GM21381 (cell line): Measurements from ENCODE around the gene SYS1.

ENCODE experiments used
- ATAC-seq: cut with Tn5 transposase; IDR thresholded peaks from one replicate; pipeline ENCODE4 v1.9.1; 2021; ENCODE audit warnings: mild to moderate bottlenecking, moderate library complexity; ENCODE audit not compliant: unreplicated experiment

SYS1 gene

GRCh38 chr20:45409521-45410272, 46.7 kb downstream of the SYS1 start:
- no peak for ATAC-seq

DNA sequence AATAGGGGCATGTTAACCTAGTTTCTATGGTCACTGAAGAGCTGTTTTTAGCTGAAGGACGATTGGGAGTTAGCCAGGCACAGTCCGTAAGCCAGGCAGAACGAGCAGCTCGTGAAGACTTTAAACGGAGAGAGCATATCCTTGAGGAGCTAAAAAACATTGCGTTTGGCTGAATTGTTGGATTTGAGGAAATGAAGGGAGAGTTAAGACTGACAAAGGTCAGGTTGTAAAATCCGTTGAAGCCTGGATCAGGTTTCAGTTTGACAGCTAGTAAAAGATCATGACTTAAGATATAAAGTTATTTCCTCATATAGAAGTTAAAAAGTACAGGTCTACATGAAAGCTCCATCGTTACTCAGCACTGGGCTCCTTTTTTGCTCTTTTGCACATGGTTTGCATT, 47.9 kb downstream of the SYS1 start:
- no peak for ATAC-seq

DNA sequence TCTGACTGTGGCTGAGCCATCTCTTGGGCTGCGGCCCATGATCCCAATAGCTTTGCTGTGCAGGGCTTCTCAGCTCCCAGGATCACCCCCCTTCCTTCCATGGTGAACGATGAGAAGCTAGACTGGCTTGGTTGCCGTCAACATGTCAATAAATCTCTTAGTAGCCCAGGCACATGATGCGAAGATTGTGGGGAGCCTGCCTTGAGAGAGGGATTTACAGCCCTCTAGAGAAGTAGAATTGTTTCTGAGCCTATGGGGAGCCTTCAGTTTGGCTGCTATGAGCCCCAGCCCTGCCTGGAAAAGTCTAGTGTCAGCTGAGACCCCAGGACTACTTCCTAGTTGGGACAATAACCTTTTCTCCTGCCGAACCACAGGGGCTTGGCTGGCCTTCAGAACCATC, 49.7 kb downstream of the SYS1 start:
- no peak for ATAC-seq

DNA sequence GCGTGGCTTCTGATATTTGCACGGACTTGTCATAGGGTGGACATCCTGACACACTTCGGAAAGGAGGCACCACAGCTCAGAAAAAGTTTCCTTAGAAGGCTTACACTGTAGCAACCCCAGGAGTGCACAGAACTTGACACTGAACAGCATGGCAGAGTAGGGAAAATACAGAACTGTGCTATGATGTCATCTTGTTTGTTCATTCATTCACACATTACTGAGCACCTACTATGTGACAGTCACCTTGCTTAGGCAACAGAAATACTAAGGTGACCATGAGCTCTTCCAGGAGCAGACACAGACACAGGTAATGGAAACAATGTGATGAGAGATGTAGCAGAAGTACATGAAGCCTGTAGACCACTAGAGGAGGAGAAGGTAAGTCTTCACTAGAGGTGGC, 50.5 kb downstream of the SYS1 start:
- no peak for ATAC-seq

DNA sequence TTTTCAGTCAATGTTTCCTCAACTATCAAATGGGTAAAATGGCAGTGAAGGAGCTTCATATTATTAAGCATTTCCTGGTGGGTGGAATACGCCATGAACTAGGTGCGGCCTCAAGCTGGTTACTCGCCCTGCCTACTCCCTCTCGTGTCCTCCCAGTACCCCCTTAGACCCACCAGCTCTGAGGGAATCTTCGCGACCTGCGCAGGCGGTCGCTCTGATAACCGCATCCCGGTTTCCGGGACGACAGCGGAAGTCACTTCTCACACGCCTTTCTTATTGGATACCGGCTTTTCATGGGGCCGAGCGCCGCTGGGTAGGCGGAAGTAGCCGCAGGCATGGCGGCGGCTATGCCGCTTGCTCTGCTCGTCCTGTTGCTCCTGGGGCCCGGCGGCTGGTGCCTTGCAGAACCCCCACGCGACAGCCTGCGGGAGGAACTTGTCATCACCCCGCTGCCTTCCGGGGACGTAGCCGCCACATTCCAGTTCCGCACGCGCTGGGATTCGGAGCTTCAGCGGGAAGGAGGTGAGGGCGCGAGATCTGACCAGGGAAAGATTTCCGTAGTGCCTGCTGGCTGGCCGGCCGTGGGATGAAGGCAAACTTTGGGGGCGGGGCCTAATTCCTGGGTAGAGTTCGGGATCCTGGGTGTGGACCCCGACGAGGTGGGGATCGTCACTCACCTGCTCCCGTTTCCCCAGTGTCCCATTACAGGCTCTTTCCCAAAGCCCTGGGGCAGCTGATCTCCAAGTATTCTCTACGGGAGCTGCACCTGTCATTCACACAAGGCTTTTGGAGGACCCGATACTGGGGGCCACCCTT, 53.1 kb downstream of the SYS1 start, which contains the start of gene PIGT:
Gene PIGT, plus strand, starts transcription at position 320 of the 816 bp plus-strand sequence. Its CDS starts 16 bp downstream, at position 336.
- ATAC-seq = peak; percentile 81

- no peak for ATAC-seq
Measured at GRCh38 chr20:45416917-45417316, 54.0 kb downstream of the SYS1 start.
